ENCODE measurements around the gene KCNQ1. TPM values are rescaled to one million over a fixed set of nuclear protein-coding genes. Genes with fewer than 3 reads are reported as not detected.
A peak's percentile ranks its signal among the peaks of the same experiment; 100 is the strongest.

Gene KCNQ1
- polyA plus RNA-seq, 1 donor (not counting 4 experiments of a cell fraction or from before 2014, with no cell fraction given): not detected

GRCh38 chr11:2778630-2779498, 334.1 kb downstream of the KCNQ1 start:
- peak overlapping the region; percentile 37 for H3K9ac ChIP-seq (ENCODE audit: control insufficient read depth, extremely low read depth, insufficient read depth, low read length)
- no peak overlapping the region for H3K4me2 ChIP-seq (ENCODE audit: control insufficient read depth, extremely low read depth, insufficient read depth, low read depth, low read length)
- H3K9me1 ChIP-seq (ENCODE audit: control insufficient read depth, extremely low read depth, insufficient read depth, low read length): no peaks in the 10 kb centered on the region
- peaks cover 9% of the 10 kb centered on the region for H3K4me1 ChIP-seq (ENCODE audit: control insufficient read depth, extremely low read depth, insufficient read depth, low read length)
- H3K27me3 ChIP-seq (ENCODE audit: control insufficient read depth, extremely low read depth, insufficient read depth, low read length): peaks cover 35% of the 10 kb centered on the region
- TF ChIP-seq EZH2 (IDR thresholded peaks at IDR 0.05; ENCODE audit: low read length) (no peak), CTCF (optimal IDR thresholded peaks at IDR 0.05 in 1 of 3, IDR thresholded peaks at IDR 0.05 in 1 of 3, conservative IDR thresholded peaks at IDR 0.05 in 1 of 3; ENCODE audit: extremely low read depth in 1 of 3, insufficient read depth in 2 of 3, low read length in 3 of 3) (peak in 2 of 3 experiments; percentile 29 to 41)
- no peak overlapping the region for H3K27ac ChIP-seq (ENCODE audit: control insufficient read depth, insufficient read depth, low read length)
- H4K20me1 ChIP-seq (ENCODE audit: control insufficient read depth, extremely low read depth, insufficient read depth, low read length): no peaks in the 10 kb centered on the region
- peak overlapping the region in 1 of 3 experiments; percentile 38 for H3K4me3 ChIP-seq (ENCODE audit: control insufficient read depth in 2 of 3, extremely low read depth in 1 of 3, insufficient read depth in 2 of 3, low read depth in 1 of 3, low read length in 3 of 3)
- peak overlapping the region; percentile 12 for H2AFZ ChIP-seq (ENCODE audit: control insufficient read depth, low read length)
- no peaks in the 10 kb centered on the region for H3K79me2 ChIP-seq (ENCODE audit: control insufficient read depth, insufficient read depth, low read length)
- dilution Hi-C loops (cut with MboI; ENCODE audit: extremely low pct_ligation_motif_present, low sequenced_read_pairs): no loop called here
- no peaks in the 10 kb centered on the region for H3K9me3 ChIP-seq (ENCODE audit: control insufficient read depth, low read depth, low read length)
- FAIRE-seq: no peak
- no peaks in the 10 kb centered on the region for H3K36me3 ChIP-seq (ENCODE audit: control insufficient read depth in 2 of 2, extremely low read depth in 1 of 2, insufficient read depth in 2 of 2, low read length in 2 of 2)
- DNase-seq (ENCODE audit: low read depth, low spot score): no peak

GRCh38 chr11:2779499-2779980, 334.7 kb downstream of the KCNQ1 start:
- Histone ChIP-seq H3K9ac (ENCODE audit: control insufficient read depth, extremely low read depth, insufficient read depth, low read length) (no peak overlapping the region), H2AFZ (ENCODE audit: control insufficient read depth, low read length) (no peak overlapping the region), H3K79me2 (ENCODE audit: control insufficient read depth, insufficient read depth, low read length) (no peaks in the 10 kb centered on the region), H3K9me1 (ENCODE audit: control insufficient read depth, extremely low read depth, insufficient read depth, low read length) (no peaks in the 10 kb centered on the region), H3K4me1 (ENCODE audit: control insufficient read depth, extremely low read depth, insufficient read depth, low read length) (peaks cover 9% of the 10 kb centered on the region), H3K27ac (ENCODE audit: control insufficient read depth, insufficient read depth, low read length) (no peak overlapping the region), H3K4me2 (ENCODE audit: control insufficient read depth, extremely low read depth, insufficient read depth, low read depth, low read length) (no peak overlapping the region), H3K27me3 (ENCODE audit: control insufficient read depth, extremely low read depth, insufficient read depth, low read length) (peaks cover 29% of the 10 kb centered on the region), H3K4me3 (ENCODE audit: control insufficient read depth in 2 of 3, extremely low read depth in 1 of 3, insufficient read depth in 2 of 3, low read depth in 1 of 3, low read length in 3 of 3) (no peak overlapping the region), H3K9me3 (ENCODE audit: control insufficient read depth, low read depth, low read length) (no peaks in the 10 kb centered on the region), H3K36me3 (ENCODE audit: control insufficient read depth in 2 of 2, extremely low read depth in 1 of 2, insufficient read depth in 2 of 2, low read length in 2 of 2) (no peaks in the 10 kb centered on the region), H4K20me1 (ENCODE audit: control insufficient read depth, extremely low read depth, insufficient read depth, low read length) (no peaks in the 10 kb centered on the region)
- FAIRE-seq (no peak), DNase-seq (ENCODE audit: low read depth, low spot score) (no peak)
- TF ChIP-seq CTCF (optimal IDR thresholded peaks at IDR 0.05 in 1 of 3, IDR thresholded peaks at IDR 0.05 in 1 of 3, conservative IDR thresholded peaks at IDR 0.05 in 1 of 3; ENCODE audit: extremely low read depth in 1 of 3, insufficient read depth in 2 of 3, low read length in 3 of 3) (no peak), EZH2 (IDR thresholded peaks at IDR 0.05; ENCODE audit: low read length) (no peak)
- dilution Hi-C loops (cut with MboI; ENCODE audit: extremely low pct_ligation_motif_present, low sequenced_read_pairs): no loop called here

Measured in keratinocyte (primary cell).